ENCODE results near the gene CSNK1D.

GRCh38 chr17:82252511-82253178, 20.9 kb downstream of the CSNK1D start:
- TF ChIP-seq CTCF (IDR thresholded peaks at IDR 0.05; ENCODE audit: borderline replicate concordance, extremely low read depth, low read length, poor library complexity, severe bottlenecking) (no peak), EZH2 (IDR thresholded peaks at IDR 0.05; ENCODE audit: borderline replicate concordance, low read depth, low read length, severe bottlenecking) (no peak)
